ENCODE results near the gene PLAU. TPM values are rescaled to one million over a fixed set of nuclear protein-coding genes. Genes with fewer than 3 reads are reported as not detected.
"Not testable (repeated sequence)": the region's sequence is repeated elsewhere in the genome, so short reads cannot be mapped to it uniquely, and the experiment has no call there.

Gene PLAU
- total and polyA plus RNA-seq, 8 donors = 5.5 to 39.5 (median 9.9) TPM; not detected in 1

DNA sequence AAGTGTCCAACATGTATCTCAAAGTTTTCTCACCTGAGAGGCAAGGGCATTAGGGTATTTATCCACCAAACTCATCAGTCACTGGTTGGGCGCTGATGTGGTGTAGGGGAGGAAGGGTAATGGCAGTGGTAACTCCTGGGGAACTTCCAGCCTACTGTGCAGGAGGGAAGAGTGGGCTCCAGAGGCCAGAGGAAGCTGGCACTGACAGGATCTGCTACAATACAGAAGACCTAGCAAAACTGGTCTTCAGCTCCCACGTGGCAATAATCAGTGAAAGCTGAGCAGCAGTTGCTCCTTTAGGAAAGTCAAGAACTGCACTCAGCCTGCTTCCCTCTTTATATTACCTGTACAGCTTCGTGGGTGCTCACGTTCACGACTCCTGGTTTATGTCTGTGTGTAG, 19.4 kb upstream of the PLAU start:
- no peaks in the 10 kb centered on the region for H3K27me3 ChIP-seq
- H3K4me3 ChIP-seq = no peak overlapping the region
- WGBS, 5 donors = 68 to 79% (median 74%) methylated on average over 5 of the region's 5 CpGs
- H3K4me1 ChIP-seq = peaks cover 23 to 30% (median 26%) of the 10 kb centered on the region in 4 donors
- no peak overlapping the region for H3K27ac ChIP-seq
- no peaks in the 10 kb centered on the region for H3K36me3 ChIP-seq
- intact Hi-C loops (cut with DNase I; ENCODE audit: low total_unique reads) = no loop called here
- no peak for DNase-seq
- TF ChIP-seq, protein P1, sequence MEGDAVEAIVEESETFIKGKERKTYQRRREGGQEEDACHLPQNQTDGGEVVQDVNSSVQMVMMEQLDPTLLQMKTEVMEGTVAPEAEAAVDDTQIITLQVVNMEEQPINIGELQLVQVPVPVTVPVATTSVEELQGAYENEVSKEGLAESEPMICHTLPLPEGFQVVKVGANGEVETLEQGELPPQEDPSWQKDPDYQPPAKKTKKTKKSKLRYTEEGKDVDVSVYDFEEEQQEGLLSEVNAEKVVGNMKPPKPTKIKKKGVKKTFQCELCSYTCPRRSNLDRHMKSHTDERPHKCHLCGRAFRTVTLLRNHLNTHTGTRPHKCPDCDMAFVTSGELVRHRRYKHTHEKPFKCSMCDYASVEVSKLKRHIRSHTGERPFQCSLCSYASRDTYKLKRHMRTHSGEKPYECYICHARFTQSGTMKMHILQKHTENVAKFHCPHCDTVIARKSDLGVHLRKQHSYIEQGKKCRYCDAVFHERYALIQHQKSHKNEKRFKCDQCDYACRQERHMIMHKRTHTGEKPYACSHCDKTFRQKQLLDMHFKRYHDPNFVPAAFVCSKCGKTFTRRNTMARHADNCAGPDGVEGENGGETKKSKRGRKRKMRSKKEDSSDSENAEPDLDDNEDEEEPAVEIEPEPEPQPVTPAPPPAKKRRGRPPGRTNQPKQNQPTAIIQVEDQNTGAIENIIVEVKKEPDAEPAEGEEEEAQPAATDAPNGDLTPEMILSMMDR (IDR thresholded peaks at IDR 0.05) = no peak
- no peak for TF ChIP-seq POLR2A (IDR thresholded peaks at IDR 0.05)
- TF ChIP-seq POLR2AphosphoS5 (IDR thresholded peaks at IDR 0.05) = no peak
- no peak for TF ChIP-seq EP300 (IDR thresholded peaks at IDR 0.05)
- H3K9me3 ChIP-seq = no peaks in the 10 kb centered on the region

DNA sequence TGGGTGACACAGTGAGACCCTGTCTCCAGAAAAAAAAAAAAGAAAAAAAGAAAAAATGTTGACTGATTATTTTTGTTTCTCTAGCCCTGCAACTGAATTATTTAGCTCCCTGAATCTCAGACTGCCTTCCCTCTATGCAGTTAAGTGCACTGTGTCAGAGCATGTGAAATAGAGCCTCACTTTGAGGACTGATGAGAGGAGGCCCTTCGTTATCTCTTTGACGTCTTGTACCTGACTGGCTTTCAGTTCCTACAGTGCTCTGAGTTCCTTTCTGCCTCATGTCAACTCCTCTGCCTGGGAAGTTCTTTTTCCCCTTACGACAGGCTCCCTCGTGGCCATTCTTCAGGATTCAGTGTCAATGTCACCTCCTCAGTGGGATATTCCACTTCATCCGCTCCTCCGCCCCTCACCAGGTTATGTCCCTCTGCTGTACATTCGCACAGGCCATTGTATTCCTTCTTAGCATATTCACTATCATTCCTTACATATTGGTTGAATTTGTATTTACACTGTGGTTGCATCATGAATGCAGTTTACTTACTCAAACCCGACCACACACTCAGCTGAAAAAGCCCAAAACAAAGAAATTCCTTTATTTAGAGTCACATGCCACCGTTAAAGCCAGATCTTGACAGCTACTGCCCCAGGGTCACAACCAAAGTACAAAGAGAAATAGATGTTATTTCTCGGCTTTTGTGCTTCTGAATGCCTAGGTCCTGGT, 18.5 kb upstream of the PLAU start:
- intact Hi-C loops (cut with DNase I; ENCODE audit: low total_unique reads) = no loop called here
- Histone ChIP-seq H3K27ac (no peak overlapping the region), H3K4me1 (peaks cover 16 to 21% (median 17%) of the 10 kb centered on the region in 4 donors), H3K27me3 (no peaks in the 10 kb centered on the region), H3K4me3 (no peak overlapping the region), H3K9me3 (no peaks in the 10 kb centered on the region), H3K36me3 (no peaks in the 10 kb centered on the region)
- WGBS, 5 donors = 67 to 70% (median 68%) methylated on average over 10 of the region's 10 CpGs
- TF ChIP-seq, protein P1 (IDR thresholded peaks at IDR 0.05) = no peak
- TF ChIP-seq POLR2AphosphoS5 (IDR thresholded peaks at IDR 0.05) = no peak
- TF ChIP-seq POLR2A (IDR thresholded peaks at IDR 0.05) = no peak
- no peak for TF ChIP-seq EP300 (IDR thresholded peaks at IDR 0.05)
- no peak for DNase-seq

DNA sequence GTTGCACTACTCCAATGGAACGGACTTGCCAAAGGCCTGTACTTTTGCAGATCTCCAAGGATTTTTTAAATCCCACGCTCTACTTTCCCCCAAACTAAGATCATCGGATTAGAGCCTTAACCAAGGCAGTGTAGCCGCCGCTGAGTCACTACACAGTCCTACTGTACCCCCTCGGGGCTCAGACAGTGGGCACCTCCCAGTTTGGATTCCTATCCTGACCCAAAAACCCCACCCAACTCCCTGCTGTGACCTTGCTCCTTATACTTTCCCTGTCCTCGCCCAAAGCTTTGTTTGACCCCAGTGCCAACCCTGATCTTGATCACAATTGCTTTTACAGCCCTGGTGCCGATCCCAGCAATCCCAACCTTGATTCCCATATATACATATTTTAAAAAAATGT, 17.5 kb upstream of the PLAU start:
- Histone ChIP-seq H3K9me3 (no peaks in the 10 kb centered on the region), H3K27me3 (no peaks in the 10 kb centered on the region), H3K27ac (no peak overlapping the region), H3K4me3 (no peak overlapping the region), H3K36me3 (no peaks in the 10 kb centered on the region), H3K4me1 (peaks cover 7 to 12% (median 7%) of the 10 kb centered on the region in 4 donors)
- no peak for TF ChIP-seq EP300 (IDR thresholded peaks at IDR 0.05)
- TF ChIP-seq, protein P1 (IDR thresholded peaks at IDR 0.05) = no peak
- TF ChIP-seq POLR2AphosphoS5 (IDR thresholded peaks at IDR 0.05) = no peak
- no peak for TF ChIP-seq POLR2A (IDR thresholded peaks at IDR 0.05)
- no peak for DNase-seq
- intact Hi-C loops (cut with DNase I; ENCODE audit: low total_unique reads) = no loop called here
- 73 to 80% (median 76%) methylated on average over 8 of the region's 8 CpGs for WGBS, 5 donors

DNA sequence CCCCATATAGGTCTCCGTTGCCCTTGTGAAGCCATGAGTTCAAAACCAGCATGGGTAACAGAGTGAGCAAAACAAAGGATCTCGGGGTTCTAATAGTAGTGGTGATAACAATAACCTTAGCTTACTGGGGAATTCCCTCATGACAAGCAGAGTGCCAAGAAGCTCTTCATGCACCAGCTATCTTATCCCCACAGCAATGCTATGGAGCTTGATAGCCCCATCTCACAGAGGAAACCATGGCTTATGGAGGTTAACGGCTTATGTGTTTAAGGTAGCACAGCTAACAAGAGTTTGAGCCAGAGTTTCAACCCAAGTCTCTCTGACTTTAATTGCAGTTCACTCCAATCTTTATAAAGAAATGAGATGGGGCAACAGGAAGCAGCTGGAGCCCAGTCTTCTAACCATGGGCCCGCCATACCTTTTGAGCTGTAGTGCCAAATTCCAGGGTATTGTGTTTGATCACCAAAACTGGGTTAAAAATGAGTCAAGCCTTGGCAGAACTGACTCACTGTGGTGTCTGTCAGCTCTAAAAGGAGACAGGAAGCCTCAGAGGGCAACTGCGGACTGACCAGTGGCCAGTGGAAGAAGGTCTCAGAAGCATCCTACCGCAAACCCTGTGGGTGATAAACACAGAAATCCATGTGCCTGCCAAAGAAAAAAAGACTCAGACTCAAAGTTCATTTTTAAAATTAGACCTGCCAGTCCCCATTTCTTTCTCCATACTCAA, 16.5 kb upstream of the PLAU start:
- intact Hi-C loops (cut with DNase I; ENCODE audit: low total_unique reads) = no loop called here

DNA sequence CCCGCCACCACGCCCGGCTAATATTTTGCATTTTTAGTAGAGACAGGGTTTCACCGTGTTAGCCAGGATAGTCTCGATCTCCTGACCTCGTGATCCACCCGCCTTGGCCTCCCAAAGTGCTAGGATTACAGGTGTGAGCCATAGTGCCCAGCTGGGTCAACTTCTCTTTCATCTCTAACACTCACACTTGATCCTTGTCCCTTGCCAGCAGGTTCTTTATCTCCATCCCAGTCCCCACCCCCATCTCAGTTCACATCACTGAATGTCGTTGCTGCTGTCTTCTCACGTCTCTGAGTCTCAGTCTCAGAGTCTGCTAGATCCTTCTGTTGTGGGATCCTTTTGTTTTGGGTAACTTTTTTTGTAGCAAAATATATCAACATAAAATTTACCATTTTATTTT, 15.6 kb upstream of the PLAU start:
- WGBS, 5 donors = 85 to 98% (median 92%) methylated on average over 8 to 9 of the region's 9 CpGs
- H3K9me3 ChIP-seq; DNase-seq; H3K36me3 ChIP-seq; intact Hi-C loops (cut with DNase I; ENCODE audit: low total_unique reads); H3K4me3 ChIP-seq; H3K27ac ChIP-seq; H3K27me3 ChIP-seq: not testable (repeated sequence)
- peaks cover 0 to 10% (median 0%) of the 10 kb centered on the region in 4 donors for H3K4me1 ChIP-seq

More for the DNA sequence above, 16.5 kb upstream of the PLAU start:
- H3K4me1 ChIP-seq = peaks cover 0 to 10% (median 0%) of the 10 kb centered on the region in 4 donors
- no peak overlapping the region for H3K4me3 ChIP-seq
- no peaks in the 10 kb centered on the region for H3K9me3 ChIP-seq
- no peak overlapping the region for H3K27ac ChIP-seq
- H3K27me3 ChIP-seq = no peaks in the 10 kb centered on the region
- WGBS, 5 donors = 71 to 75% (median 73%) methylated on average over 6 of the region's 6 CpGs
- no peaks in the 10 kb centered on the region for H3K36me3 ChIP-seq
- TF ChIP-seq POLR2A (IDR thresholded peaks at IDR 0.05) = no peak
- TF ChIP-seq EP300 (IDR thresholded peaks at IDR 0.05) = no peak
- TF ChIP-seq POLR2AphosphoS5 (IDR thresholded peaks at IDR 0.05) = no peak
- TF ChIP-seq, protein P1 (IDR thresholded peaks at IDR 0.05) = no peak
- no peak for DNase-seq

All from stomach (tissue), 9 donors.